ENCODE data around the gene ITIH5.

DNA sequence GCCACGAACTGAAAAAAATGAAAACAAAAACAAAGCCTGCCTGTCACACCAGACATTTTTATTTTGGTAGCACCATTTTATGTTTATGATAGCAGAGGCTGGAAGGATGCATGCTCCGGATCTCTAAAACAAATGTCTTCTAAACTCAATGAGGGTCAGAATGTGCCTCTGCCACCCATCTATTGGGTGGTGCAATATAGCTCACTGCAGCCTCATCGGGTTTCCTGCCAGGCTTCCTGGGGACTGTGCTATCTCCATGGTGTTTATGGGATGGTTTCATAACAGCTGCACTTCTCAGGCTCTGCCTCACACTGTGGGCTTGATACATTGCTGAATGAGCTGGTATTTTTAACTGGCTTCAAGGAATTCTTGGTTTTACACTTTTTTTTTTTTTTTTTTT lies 94.4 kb downstream of the ITIH5 start:
- TF ChIP-seq POLR2A (IDR thresholded peaks at IDR 0.05; ENCODE audit: low read length) (no peak), GATA1 (IDR thresholded peaks at IDR 0.05; ENCODE audit: low read depth, low read length) (no peak)
